ENCODE measurements around the gene SPATA2. TPM values are rescaled to one million over a fixed set of nuclear protein-coding genes. Genes with fewer than 3 reads are reported as not detected.
A peak's percentile ranks its signal among the peaks of the same experiment; 100 is the strongest.

Gene SPATA2
- total RNA-seq, 1 experiment from 2014 or later: 8.3 TPM

- no peaks in the 10 kb centered on the region for H3K27me3 ChIP-seq (ENCODE audit: control insufficient read depth, insufficient read depth, low read length)
- in situ Hi-C loops (cut with HindIII; ENCODE audit: low pct_unique_long_range_greater_than_20kb, low sequenced_read_pairs): no loop called here
- DNase-seq (ENCODE audit: low read depth, low spot score) (no peak), ATAC-seq (no peak)
- peaks cover 19% of the 10 kb centered on the region for H3K4me1 ChIP-seq (ENCODE audit: control insufficient read depth, insufficient read depth, low read length)
- ChIA-PET CTCF (no interaction called here), POLR2A (no interaction called here)
- H3K4me3 ChIP-seq (ENCODE audit: low read depth in 2 of 2, low read length in 2 of 2): peak overlapping the region; percentile 97 to 98
- BruUV-seq (replicated peaks): no TSS peak
- no peaks in the 10 kb centered on the region for H3K9me3 ChIP-seq (ENCODE audit: control insufficient read depth, insufficient read depth, low read depth, low read length)
- peak overlapping the region; percentile 94; the same call in 1 of the 2 replicates for H3K27ac ChIP-seq (ENCODE audit: low read length)
- intact Hi-C loops (cut with micrococcal nuclease; ENCODE audit: unreplicated experiment): no loop called here
- H3K36me3 ChIP-seq (ENCODE audit: control insufficient read depth, insufficient read depth, low read length): peaks cover 5% of the 10 kb centered on the region; the same call in 1 of the 2 replicates
- TF ChIP-seq SIN3A (IDR thresholded peaks at IDR 0.05; ENCODE audit: borderline replicate concordance, insufficient read depth, low read depth, low read length) (no peak), REST (IDR thresholded peaks at IDR 0.05; ENCODE audit: insufficient read depth in 1 of 2, low read depth in 2 of 2, low read length in 1 of 2) (no peak), POLR2AphosphoS5 (IDR thresholded peaks at IDR 0.05; ENCODE audit: low read depth, low read length) (no peak), CTCF (IDR thresholded peaks at IDR 0.05) (no peak), TCF7L2 (IDR thresholded peaks at IDR 0.05; ENCODE audit: low read depth, low read length) (no peak)
Measured at GRCh38 chr20:49938173-49939163, 23.1 kb upstream of the SPATA2 start.

- Histone ChIP-seq H3K4me1 (ENCODE audit: control insufficient read depth, insufficient read depth, low read length) (peaks cover 19% of the 10 kb centered on the region), H3K36me3 (ENCODE audit: control insufficient read depth, insufficient read depth, low read length) (peaks cover 5% of the 10 kb centered on the region; the same call in 1 of the 2 replicates), H3K4me3 (ENCODE audit: low read depth in 2 of 2, low read length in 2 of 2) (peak overlapping the region; percentile 97 to 98), H3K27me3 (ENCODE audit: control insufficient read depth, insufficient read depth, low read length) (no peaks in the 10 kb centered on the region), H3K27ac (ENCODE audit: low read length) (peak overlapping the region; percentile 94), H3K9me3 (ENCODE audit: control insufficient read depth, insufficient read depth, low read depth, low read length) (no peaks in the 10 kb centered on the region)
- in situ Hi-C loops (cut with HindIII; ENCODE audit: low pct_unique_long_range_greater_than_20kb, low sequenced_read_pairs): no loop called here
- TF ChIP-seq CTCF (IDR thresholded peaks at IDR 0.05) (no peak), SIN3A (IDR thresholded peaks at IDR 0.05; ENCODE audit: borderline replicate concordance, insufficient read depth, low read depth, low read length) (no peak), TCF7L2 (IDR thresholded peaks at IDR 0.05; ENCODE audit: low read depth, low read length) (no peak)
- ATAC-seq (no peak), DNase-seq (ENCODE audit: low read depth, low spot score) (no peak)
- CTCF ChIA-PET: no interaction called here
- TSS peak; percentile 81 for BruUV-seq (replicated peaks)
- intact Hi-C loops (cut with micrococcal nuclease; ENCODE audit: unreplicated experiment): no loop called here
- POLR2A ChIA-PET: interaction anchor here (0.5 kb wide), 1 partner anchor 139 kb away, joined by 3 read pairs; no protein-coding TSS in a partner anchor
Measured at GRCh38 chr20:49937027-49937929, 21.9 kb upstream of the SPATA2 start.

All from Panc1 (cell line).